H1 (cell line): ENCODE measurements around the gene P2RX2. TPM values are rescaled to one million over a fixed set of nuclear protein-coding genes. Genes with fewer than 3 reads are reported as not detected.

Source experiments
- GTF2F1 ChIP-seq: IDR thresholded peaks from 2 replicates; pipeline ENCODE4 v1.6.1; 2012; ENCODE audit warnings: low read depth, low read length, improper control_type of control experiment, borderline replicate concordance
- KDM4A ChIP-seq: IDR thresholded peaks from one replicate; pipeline ENCODE4 v1.7.1; 2012; ENCODE audit warnings: low read depth, mild to moderate bottlenecking, moderate library complexity, low read length, inconsistent platforms; ENCODE audit not compliant: severe bottlenecking
- MAFK ChIP-seq: IDR thresholded peaks from 2 replicates; pipeline ENCODE4 v1.6.1; 2012; ENCODE audit warnings: low read depth, mild to moderate bottlenecking, improper control_type of control experiment, low read length
- POU5F1 ChIP-seq: IDR thresholded peaks from 2 replicates; pipeline ENCODE4 v1.6.1; 2011; ENCODE audit warnings: low read depth, mild to moderate bottlenecking, low read length, moderate library complexity
- TAF7 ChIP-seq: optimal IDR thresholded peaks from 2 replicates; pipeline ENCODE3; 2011; ENCODE audit warnings: low read depth, mild to moderate bottlenecking, inconsistent platforms, low read length, moderate library complexity, borderline replicate concordance
- polyA plus RNA-seq, 7 experiments: library from polyadenylated mRNA; depleted of rRNA in 3 of 7; stranded (reverse) in 5 of 7; unstranded in 2 of 7; fragments of >200 nt in 5 of 7; fragments of 200-250 nt in 2 of 7; gene quantifications; 1 replicate in 5 of 7; 2 replicates in 1 of 7; 4 replicates in 1 of 7; pipeline versions ENCODE4 v1.2.1 to v1.2.3, GENCODE V29; 2011 to 2013; ENCODE audit warnings: missing spikeins in 2 of 7, mixed read lengths in 2 of 7
- total RNA-seq: library from RNA; stranded (reverse); fragmentation: NEBNext Ultra II Directional; extraction: Animal tissue kit (Norgen Biotek cat#: 25700); gene quantifications from 2 replicates; pipeline ENCODE4 v1.2.1, GENCODE V29; 2021
- TF ChIP-seq, protein P1 (sequence below): IDR thresholded peaks from 2 replicates; pipeline ENCODE4 v1.6.1; 2012; ENCODE audit warnings: inconsistent platforms

The P2RX2 gene
- total and polyA plus RNA-seq, 2 of the 8 experiments (the other 6 are each of a cell fraction or from before 2014, with no cell fraction given): 0.84 to 2.2 TPM

DNA sequence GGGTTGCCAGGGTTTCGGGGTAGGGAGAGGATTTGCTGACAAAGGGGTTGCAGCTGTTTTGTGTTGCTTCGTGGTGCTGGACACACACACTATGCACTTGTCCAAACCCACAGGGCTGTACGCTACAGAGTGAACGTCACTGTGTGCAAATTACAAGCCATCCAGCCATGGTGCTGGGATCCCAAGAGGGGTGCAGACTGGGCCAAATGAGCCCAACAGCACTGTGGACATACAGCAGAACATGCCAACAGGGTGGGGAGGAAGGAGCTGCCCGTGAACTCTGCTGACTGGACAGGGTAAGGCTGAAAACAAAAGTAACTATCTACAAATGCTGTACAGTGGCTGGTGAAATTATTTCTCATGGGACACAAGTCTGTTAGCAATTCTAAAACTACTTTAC lies 43.4 kb downstream of the P2RX2 start (continued):
- TF ChIP-seq POU5F1: no peak
- no peak for TF ChIP-seq MAFK
- TF ChIP-seq, protein P1, sequence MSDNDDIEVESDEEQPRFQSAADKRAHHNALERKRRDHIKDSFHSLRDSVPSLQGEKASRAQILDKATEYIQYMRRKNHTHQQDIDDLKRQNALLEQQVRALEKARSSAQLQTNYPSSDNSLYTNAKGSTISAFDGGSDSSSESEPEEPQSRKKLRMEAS: no peak
- no peak for TF ChIP-seq GTF2F1
- no peak for TF ChIP-seq KDM4A
- TF ChIP-seq TAF7: no peak
